ENCODE results near the gene FNIP1. TPM values are rescaled to one million over a fixed set of nuclear protein-coding genes. Genes with fewer than 3 reads are reported as not detected.

Gene FNIP1
- total RNA-seq, 1 experiment from 2014 or later, result 16.4 TPM

- Histone ChIP-seq H3K4me1 (ENCODE audit: control insufficient read depth in 1 of 2, insufficient read depth in 2 of 2, low read length in 2 of 2) (no peaks in the 10 kb centered on the region), H3K9me3 (ENCODE audit: control insufficient read depth in 1 of 2, insufficient read depth in 1 of 2, low read depth in 1 of 2, low read length in 2 of 2) (no peaks in the 10 kb centered on the region), H3K79me2 (ENCODE audit: insufficient read depth, low read length) (peaks cover 88% of the 10 kb centered on the region), H3K9me2 (ENCODE audit: insufficient read depth) (no peaks in the 10 kb centered on the region), H3K9ac (ENCODE audit: low read length) (no peak overlapping the region), H2AFZ (ENCODE audit: low read depth, low read length, poor library complexity, severe bottlenecking) (no peak overlapping the region), H4K20me1 (ENCODE audit: insufficient read depth) (peaks cover 9% of the 10 kb centered on the region), H3K4me3 (replicated peaks in 1 of 2; ENCODE audit: low read depth in 1 of 2, low read length in 2 of 2) (no peak overlapping the region), H3K36me3 (ENCODE audit: control insufficient read depth in 1 of 2, insufficient read depth in 2 of 2, low read length in 2 of 2) (no peaks in the 10 kb centered on the region), H3K4me2 (ENCODE audit: low read length) (no peak overlapping the region), H3K27me3 (ENCODE audit: insufficient read depth, low read length) (no peaks in the 10 kb centered on the region), H3K27ac (ENCODE audit: low read depth, low read length) (no peak overlapping the region)
- TF ChIP-seq ZFX (IDR thresholded peaks at IDR 0.05) (no peak), FOSL1 (IDR thresholded peaks at IDR 0.05; ENCODE audit: low read depth) (no peak), YY1 (IDR thresholded peaks at IDR 0.05; ENCODE audit: extremely low read depth, insufficient replicate concordance, low read depth, low read length) (no peak), POLR2AphosphoS5 (IDR thresholded peaks at IDR 0.05; ENCODE audit: low read depth, low read length) (no peak), TCF7L2 (IDR thresholded peaks at IDR 0.05; ENCODE audit: borderline replicate concordance, extremely low read depth, insufficient read depth, insufficient read length) (no peak), CTCF (IDR thresholded peaks at IDR 0.05 in 2 of 3, conservative IDR thresholded peaks at IDR 0.05 in 1 of 3; ENCODE audit: borderline replicate concordance in 1 of 3, insufficient read depth in 1 of 3, low read depth in 2 of 3, low read length in 2 of 3) (no peak), SIN3A (IDR thresholded peaks at IDR 0.05; ENCODE audit: low read depth) (no peak), ZNF274 (IDR thresholded peaks at IDR 0.05; ENCODE audit: low read depth, low read length) (no peak), CBX3 (IDR thresholded peaks at IDR 0.05; ENCODE audit: low read depth) (no peak), SRF (IDR thresholded peaks at IDR 0.05; ENCODE audit: low read depth) (no peak), POLR2A (IDR thresholded peaks at IDR 0.05; ENCODE audit: borderline replicate concordance, extremely low read depth, insufficient read depth, insufficient read length) (no peak), SP1 (IDR thresholded peaks at IDR 0.05; ENCODE audit: low read depth) (no peak), RAD21 (IDR thresholded peaks at IDR 0.05; ENCODE audit: low read depth) (no peak), EZH2 (IDR thresholded peaks at IDR 0.05) (no peak), CEBPB (IDR thresholded peaks at IDR 0.05; ENCODE audit: low read depth) (no peak), JUND (IDR thresholded peaks at IDR 0.05) (no peak)
- TF ChIP-seq, protein P1, sequence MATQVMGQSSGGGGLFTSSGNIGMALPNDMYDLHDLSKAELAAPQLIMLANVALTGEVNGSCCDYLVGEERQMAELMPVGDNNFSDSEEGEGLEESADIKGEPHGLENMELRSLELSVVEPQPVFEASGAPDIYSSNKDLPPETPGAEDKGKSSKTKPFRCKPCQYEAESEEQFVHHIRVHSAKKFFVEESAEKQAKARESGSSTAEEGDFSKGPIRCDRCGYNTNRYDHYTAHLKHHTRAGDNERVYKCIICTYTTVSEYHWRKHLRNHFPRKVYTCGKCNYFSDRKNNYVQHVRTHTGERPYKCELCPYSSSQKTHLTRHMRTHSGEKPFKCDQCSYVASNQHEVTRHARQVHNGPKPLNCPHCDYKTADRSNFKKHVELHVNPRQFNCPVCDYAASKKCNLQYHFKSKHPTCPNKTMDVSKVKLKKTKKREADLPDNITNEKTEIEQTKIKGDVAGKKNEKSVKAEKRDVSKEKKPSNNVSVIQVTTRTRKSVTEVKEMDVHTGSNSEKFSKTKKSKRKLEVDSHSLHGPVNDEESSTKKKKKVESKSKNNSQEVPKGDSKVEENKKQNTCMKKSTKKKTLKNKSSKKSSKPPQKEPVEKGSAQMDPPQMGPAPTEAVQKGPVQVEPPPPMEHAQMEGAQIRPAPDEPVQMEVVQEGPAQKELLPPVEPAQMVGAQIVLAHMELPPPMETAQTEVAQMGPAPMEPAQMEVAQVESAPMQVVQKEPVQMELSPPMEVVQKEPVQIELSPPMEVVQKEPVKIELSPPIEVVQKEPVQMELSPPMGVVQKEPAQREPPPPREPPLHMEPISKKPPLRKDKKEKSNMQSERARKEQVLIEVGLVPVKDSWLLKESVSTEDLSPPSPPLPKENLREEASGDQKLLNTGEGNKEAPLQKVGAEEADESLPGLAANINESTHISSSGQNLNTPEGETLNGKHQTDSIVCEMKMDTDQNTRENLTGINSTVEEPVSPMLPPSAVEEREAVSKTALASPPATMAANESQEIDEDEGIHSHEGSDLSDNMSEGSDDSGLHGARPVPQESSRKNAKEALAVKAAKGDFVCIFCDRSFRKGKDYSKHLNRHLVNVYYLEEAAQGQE (IDR thresholded peaks at IDR 0.05; ENCODE audit: low read depth), result no peak
- TF ChIP-seq, protein P2, sequence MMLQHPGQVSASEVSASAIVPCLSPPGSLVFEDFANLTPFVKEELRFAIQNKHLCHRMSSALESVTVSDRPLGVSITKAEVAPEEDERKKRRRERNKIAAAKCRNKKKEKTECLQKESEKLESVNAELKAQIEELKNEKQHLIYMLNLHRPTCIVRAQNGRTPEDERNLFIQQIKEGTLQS (IDR thresholded peaks at IDR 0.05), result no peak
- TF ChIP-seq, protein P3, sequence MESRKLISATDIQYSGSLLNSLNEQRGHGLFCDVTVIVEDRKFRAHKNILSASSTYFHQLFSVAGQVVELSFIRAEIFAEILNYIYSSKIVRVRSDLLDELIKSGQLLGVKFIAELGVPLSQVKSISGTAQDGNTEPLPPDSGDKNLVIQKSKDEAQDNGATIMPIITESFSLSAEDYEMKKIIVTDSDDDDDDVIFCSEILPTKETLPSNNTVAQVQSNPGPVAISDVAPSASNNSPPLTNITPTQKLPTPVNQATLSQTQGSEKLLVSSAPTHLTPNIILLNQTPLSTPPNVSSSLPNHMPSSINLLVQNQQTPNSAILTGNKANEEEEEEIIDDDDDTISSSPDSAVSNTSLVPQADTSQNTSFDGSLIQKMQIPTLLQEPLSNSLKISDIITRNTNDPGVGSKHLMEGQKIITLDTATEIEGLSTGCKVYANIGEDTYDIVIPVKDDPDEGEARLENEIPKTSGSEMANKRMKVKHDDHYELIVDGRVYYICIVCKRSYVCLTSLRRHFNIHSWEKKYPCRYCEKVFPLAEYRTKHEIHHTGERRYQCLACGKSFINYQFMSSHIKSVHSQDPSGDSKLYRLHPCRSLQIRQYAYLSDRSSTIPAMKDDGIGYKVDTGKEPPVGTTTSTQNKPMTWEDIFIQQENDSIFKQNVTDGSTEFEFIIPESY (IDR thresholded peaks at IDR 0.05; ENCODE audit: extremely low read depth, insufficient replicate concordance, low read length), result no peak
- POLR2A ChIA-PET, result no interaction called here
- DNase-seq (ENCODE audit: low read depth, low spot score), result no peak
- CTCF ChIA-PET, result no interaction called here
- ATAC-seq, result no peak
- RAD21 ChIA-PET (ENCODE audit: low non-redundant PET in 1 of 2, low total read pairs in 2 of 2, uncharacterized antibody in 2 of 2, unreplicated experiment in 2 of 2), result no interaction called here
- no TSS peak for BruUV-seq (replicated peaks)
- intact Hi-C loops (cut with micrococcal nuclease), result loop anchor here (5.0 kb wide), 1 partner anchor 218 kb away; no protein-coding TSS in a partner anchor
These were observed 202.9 kb downstream of the FNIP1 start for GRCh38 chr5:131593921-131594320.

Data from HCT116 (cell line).